Tibial nerve (tissue), 4 donors: ENCODE measurements around the gene AP3D1. TPM values are rescaled to one million over a fixed set of nuclear protein-coding genes. Genes with fewer than 3 reads are reported as not detected.

Source experiments
- DNase-seq, 2 donors: peaks; one replicate each; pipeline ENCODE4 v3.0.0-alpha.2; 2019; ENCODE audit warnings: low spot score in 2 of 2
- H3K27ac ChIP-seq, 4 donors: fragments of 200-600 bp; sonication (generic) in 3 of 4; one replicate each; pipeline ENCODE4 v1.5.1; 2017 to 2019; ENCODE audit warnings: mild to moderate bottlenecking in 1 of 4
- H3K27me3 ChIP-seq, 2 donors: fragments of 200-600 bp; sonication (generic) in 1 of 2; one replicate each; pipeline versions ENCODE4 v1.5.1 to v1.6.0; 2017 to 2019
- H3K36me3 ChIP-seq, 3 donors: fragments of 200-600 bp; sonication (generic); one replicate each; pipeline ENCODE4 v1.5.1; 2018 to 2019
- H3K4me1 ChIP-seq, 4 donors: fragments of 200-600 bp; sonication (generic) in 3 of 4; one replicate each; pipeline ENCODE4 v1.5.1; 2017 to 2019
- H3K4me3 ChIP-seq, 4 donors: fragments of 200-600 bp; sonication (generic) in 3 of 4; one replicate each; pipeline ENCODE4 v1.5.1; 2017 to 2019; ENCODE audit warnings: mild to moderate bottlenecking in 1 of 4, moderate library complexity in 1 of 4
- H3K9me3 ChIP-seq, 4 donors: fragments of 200-600 bp; sonication (generic) in 3 of 4; one replicate each; pipeline ENCODE4 v1.5.1; 2017 to 2019
- CTCF ChIP-seq, 5 experiments: fragments of 200-600 bp in 3 of 5; fragments of 450-650 bp in 2 of 5; sonication (generic) in 3 of 5; IDR thresholded peaks; one replicate each; pipeline ENCODE4 v1.5.1; 2016 to 2019; ENCODE audit warnings: antibody characterized with exemption in 5 of 5, mild to moderate bottlenecking in 3 of 5, moderate library complexity in 2 of 5
- EP300 ChIP-seq, 2 donors: sonication (generic); formaldehyde crosslinking; IDR thresholded peaks; one replicate each; pipeline ENCODE4 v1.6.1; 2017; ENCODE audit warnings: antibody characterized with exemption in 2 of 2, mild to moderate bottlenecking in 1 of 2
- POLR2A ChIP-seq, 2 donors: fragments of 450-650 bp; IDR thresholded peaks; one replicate each; pipeline ENCODE4 v1.6.1; 2017; ENCODE audit warnings: antibody characterized with exemption in 2 of 2, mild to moderate bottlenecking in 2 of 2, moderate library complexity in 2 of 2
- WGBS, 2 donors: methylation state at CpG; one replicate each; pipeline ENCODE4 v1.1.5; 2018; 5-methylcytosine and 5-hydroxymethylcytosine counted together
- total RNA-seq, 4 donors: library from RNA; depleted of rRNA; stranded (reverse); fragments of >200 nt; gene quantifications; one replicate each; pipeline ENCODE4 v1.1.0, GENCODE V29; 2016

Gene AP3D1
- total RNA-seq, 4 donors from 2014 or later = 75.2 to 127 (median 83.3) TPM

GRCh38 chr19:2064395-2064787 lies 87.0 kb downstream of the AP3D1 start:
- H3K27me3 ChIP-seq = no peaks in the 10 kb centered on the region
- no peak for DNase-seq
- no peaks in the 10 kb centered on the region for H3K36me3 ChIP-seq
- peaks cover 0 to 55% (median 42%) of the 10 kb centered on the region in 4 donors for H3K4me1 ChIP-seq
- H3K27ac ChIP-seq = peak overlapping the region; percentile 79 to 100 (median 96)
- 57 to 75% methylated on average over 12 to 13 of the region's 13 CpGs for WGBS, 2 donors
- H3K9me3 ChIP-seq = no peaks in the 10 kb centered on the region
- peak overlapping the region in 1 of 4 donors; percentile 26 for H3K4me3 ChIP-seq
- TF ChIP-seq CTCF (IDR thresholded peaks at IDR 0.05) (no peak), EP300 (IDR thresholded peaks at IDR 0.05) (no peak), POLR2A (IDR thresholded peaks at IDR 0.05) (no peak)

DNA sequence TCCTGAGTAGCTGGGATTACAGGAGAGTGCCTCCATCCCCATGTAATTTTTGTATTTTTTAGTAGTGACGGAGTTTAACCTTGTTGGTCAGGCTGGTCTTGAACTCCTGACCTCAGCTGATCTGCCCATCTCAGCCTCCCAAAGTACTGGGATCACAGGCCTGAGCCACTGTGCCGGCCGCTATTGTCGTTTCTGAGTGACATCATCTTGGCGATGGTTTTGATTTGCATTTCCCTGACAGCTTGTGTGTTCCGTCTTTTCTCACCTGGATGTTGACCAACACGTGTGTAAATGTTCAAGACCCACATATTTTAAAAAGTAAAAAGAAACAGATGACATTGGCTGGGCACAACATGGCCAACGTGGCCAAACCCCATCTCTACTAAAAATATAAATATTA lies 87.5 kb downstream of the AP3D1 start:
- DNase-seq = no peak
- WGBS, 2 donors = 68 to 73% methylated on average over 8 of the region's 8 CpGs
- H3K27ac ChIP-seq = peak overlapping the region; percentile 79 to 100 (median 96)
- H3K9me3 ChIP-seq = no peaks in the 10 kb centered on the region
- no peaks in the 10 kb centered on the region for H3K27me3 ChIP-seq
- no peaks in the 10 kb centered on the region for H3K36me3 ChIP-seq
- no peak overlapping the region for H3K4me3 ChIP-seq
- TF ChIP-seq POLR2A (IDR thresholded peaks at IDR 0.05) (no peak), CTCF (IDR thresholded peaks at IDR 0.05) (no peak), EP300 (IDR thresholded peaks at IDR 0.05) (no peak)
- peaks cover 0 to 56% (median 42%) of the 10 kb centered on the region in 4 donors for H3K4me1 ChIP-seq

- Histone ChIP-seq H3K9me3 (no peaks in the 10 kb centered on the region), H3K27ac (peak overlapping the region; percentile 88 to 100 (median 99))
- 69 to 74% methylated on average over 9 of the region's 9 CpGs for WGBS, 2 donors
Measured at GRCh38 chr19:2062770-2063169, 88.6 kb downstream of the AP3D1 start.

DNA sequence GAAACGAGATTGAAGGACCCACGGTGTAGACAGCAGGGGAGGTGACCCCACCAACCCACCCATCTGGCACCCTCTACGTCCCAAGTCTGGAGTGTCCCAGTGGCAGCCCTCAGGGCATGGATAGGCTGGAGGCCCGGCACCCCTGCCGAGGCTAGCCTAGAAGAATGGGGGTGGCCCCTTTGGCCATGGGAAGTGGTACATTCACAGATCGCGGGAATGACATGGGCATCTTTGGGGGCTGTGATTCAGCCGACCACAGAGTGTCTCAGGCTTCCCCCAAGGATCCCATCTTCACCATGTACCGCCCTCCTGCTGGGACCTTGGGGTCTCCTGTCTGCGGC lies 89.0 kb downstream of the AP3D1 start:
- Histone ChIP-seq H3K36me3 (no peaks in the 10 kb centered on the region), H3K4me1 (peaks cover 0 to 71% (median 53%) of the 10 kb centered on the region in 4 donors), H3K9me3 (no peaks in the 10 kb centered on the region), H3K27ac (peak overlapping the region; percentile 88 to 100 (median 99)), H3K27me3 (no peaks in the 10 kb centered on the region), H3K4me3 (peak overlapping the region; percentile 37 to 79 (median 68))
- DNase-seq = no peak
- WGBS, 2 donors = 45 to 51% methylated on average over 10 of the region's 10 CpGs
- TF ChIP-seq CTCF (IDR thresholded peaks at IDR 0.05) (no peak), EP300 (IDR thresholded peaks at IDR 0.05) (no peak)

More at GRCh38 chr19:2062770-2063169, 88.6 kb downstream of the AP3D1 start:
- Histone ChIP-seq H3K36me3 (no peaks in the 10 kb centered on the region), H3K4me1 (peaks cover 0 to 67% (median 49%) of the 10 kb centered on the region in 4 donors), H3K27me3 (no peaks in the 10 kb centered on the region), H3K4me3 (no peak overlapping the region)
- TF ChIP-seq POLR2A (IDR thresholded peaks at IDR 0.05) = no peak
- TF ChIP-seq CTCF (IDR thresholded peaks at IDR 0.05) = no peak
- no peak for TF ChIP-seq EP300 (IDR thresholded peaks at IDR 0.05)
- no peak for DNase-seq

DNA sequence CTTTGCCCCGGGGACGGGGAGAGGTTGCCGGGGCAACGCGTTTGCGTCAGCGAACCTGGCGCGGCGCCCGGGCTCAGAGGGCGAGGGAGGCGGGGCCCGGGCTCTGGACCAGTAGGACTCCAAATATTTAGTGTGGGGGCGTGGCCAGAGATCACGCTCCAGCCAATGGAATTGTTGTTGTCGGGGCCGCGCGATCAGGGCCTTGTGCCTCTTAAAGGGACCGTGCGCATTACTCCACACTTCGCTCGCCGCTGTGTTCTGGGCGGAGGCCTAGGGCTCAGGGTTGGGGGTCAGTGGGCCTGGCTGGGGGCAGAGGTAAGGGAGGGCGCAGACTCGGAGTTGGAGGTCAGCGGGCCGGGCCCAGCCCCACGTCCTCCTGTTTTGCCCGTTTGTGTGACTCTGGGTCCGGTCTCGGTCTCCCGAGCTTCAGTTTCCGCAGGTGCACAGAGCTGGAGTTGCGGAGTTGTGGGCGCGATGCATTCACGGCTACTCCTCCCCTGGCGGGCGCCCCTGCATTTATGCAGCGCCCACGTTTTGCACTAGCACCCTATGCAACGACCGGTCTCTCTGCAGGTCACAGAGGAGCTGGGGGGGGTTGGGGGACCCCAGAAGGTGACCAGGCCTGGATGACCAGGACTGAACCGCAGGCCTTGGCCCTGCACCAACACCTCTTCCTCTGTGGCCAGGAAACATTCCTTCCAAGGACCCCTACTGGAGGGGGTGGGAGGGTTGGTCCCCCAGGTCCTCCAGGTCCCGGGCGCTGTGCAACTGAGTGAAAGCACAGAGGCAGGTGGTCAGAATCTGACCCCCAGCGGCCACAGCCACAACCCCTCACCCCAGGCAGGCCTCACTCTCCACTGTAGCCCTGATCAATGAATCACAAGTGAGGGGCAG lies 89.6 kb downstream of the AP3D1 start:
- Histone ChIP-seq H3K4me3 (peak overlapping the region; percentile 37 to 79 (median 68)), H3K27ac (peak overlapping the region; percentile 88 to 100 (median 99)), H3K9me3 (no peaks in the 10 kb centered on the region), H3K27me3 (no peaks in the 10 kb centered on the region), H3K36me3 (no peaks in the 10 kb centered on the region), H3K4me1 (peaks cover 0 to 77% (median 60%) of the 10 kb centered on the region in 4 donors)
- TF ChIP-seq EP300 (IDR thresholded peaks at IDR 0.05) (peak; percentile 95), POLR2A (IDR thresholded peaks at IDR 0.05) (peak in 1 of 2 donors; percentile 62), CTCF (IDR thresholded peaks at IDR 0.05) (no peak)
- 3 to 4% methylated on average over 16 to 30 of the region's 50 CpGs for WGBS, 2 donors
- DNase-seq = peak; percentile 100
